PC-3 (cell line): Measurements from ENCODE around the gene FKBP1A. TPM values are rescaled to one million over a fixed set of nuclear protein-coding genes. Genes with fewer than 3 reads are reported as not detected.

Experiments
- ATAC-seq: fragments of 200-7000 bp; cut with Tn5 transposase; 2 replicates; pipeline ENCODE4 v1.9.1; 2020; ENCODE audit warnings: mild to moderate bottlenecking, moderate library complexity
- BruUV-seq: library from RNA; stranded (reverse); fragments of 400-500 nt; replicated peaks from 2 replicates; lab custom pipeline; 2021; lab: Mats Ljungman, UMichigan
- CTCF ChIA-PET: fragments of 300-600 bp; sonication (Branson Sonifier 250); formaldehyde crosslinking; loops from one replicate; lab custom pipeline; 2022; ENCODE audit warnings: antibody characterized with exemption; lab: Charles Lee
- POLR2A ChIA-PET: fragments of 300-600 bp; sonication (Branson Sonifier 250); formaldehyde crosslinking; loops from one replicate; lab custom pipeline; 2022; ENCODE audit warnings: antibody characterized with exemption; ENCODE audit not compliant: unreplicated experiment; lab: Charles Lee
- DNase-seq: peaks from one replicate; pipeline ENCODE4 v3.0.0-alpha.2; 2015
- H2AFZ ChIP-seq: fragments of 300-600 bp; sonication (generic); 2 replicates; pipeline ENCODE4 v1.6.0; 2016; ENCODE audit warnings: antibody characterized with exemption, low read length
- H3F3A ChIP-seq: fragments of 300-600 bp; sonication (generic); one replicate; pipeline ENCODE4 v1.6.0; 2017; ENCODE audit warnings: antibody characterized with exemption, low read length, control low read depth, mild to moderate bottlenecking; ENCODE audit not compliant: unreplicated experiment
- H3K27ac ChIP-seq: fragments of 300-600 bp; sonication (generic); 2 replicates; pipeline ENCODE4 v1.5.1; 2016; ENCODE audit warnings: mild to moderate bottlenecking, low read length
- H3K27me3 ChIP-seq: fragments of 300-600 bp; sonication (generic); 2 replicates; pipeline ENCODE4 v1.6.1; 2016; ENCODE audit warnings: low read length, mixed read lengths
- H3K36me3 ChIP-seq: fragments of 300-600 bp; sonication (generic); 2 replicates; pipeline ENCODE4 v1.6.1; 2016; ENCODE audit warnings: low read depth, mixed run types, low read length, mixed read lengths
- H3K4me1 ChIP-seq: fragments of 300-600 bp; sonication (generic); 2 replicates; pipeline ENCODE4 v1.5.1; 2016; ENCODE audit warnings: low read length; ENCODE audit not compliant: insufficient read depth
- H3K4me2 ChIP-seq: fragments of 300-600 bp; sonication (generic); 2 replicates; pipeline ENCODE4 v1.6.0; 2016; ENCODE audit warnings: low read length
- H3K4me3 ChIP-seq: fragments of 300-600 bp; sonication (generic); 2 replicates; pipeline ENCODE4 v1.5.1; 2016; ENCODE audit warnings: mild to moderate bottlenecking, low read length, mixed read lengths
- H3K79me2 ChIP-seq: fragments of 300-600 bp; sonication (generic); 2 replicates; pipeline ENCODE4 v1.6.1; 2017; ENCODE audit warnings: low read length, mixed read lengths
- H3K9ac ChIP-seq: fragments of 300-600 bp; sonication (generic); 2 replicates; pipeline ENCODE4 v1.6.0; 2016; ENCODE audit warnings: mild to moderate bottlenecking, low read length
- H3K9me2 ChIP-seq: fragments of 300-600 bp; sonication (generic); replicated peaks from 2 replicates; pipeline ENCODE4 v1.6.1; 2016; ENCODE audit warnings: mixed run types, low read length, mixed read lengths
- H3K9me3 ChIP-seq: fragments of 300-600 bp; sonication (generic); 2 replicates; pipeline ENCODE4 v1.6.1; 2016; ENCODE audit warnings: low read length, mixed read lengths
- H4K20me1 ChIP-seq: fragments of 300-600 bp; sonication (generic); 2 replicates; pipeline ENCODE4 v1.6.1; 2016; ENCODE audit warnings: low read length, mixed read lengths
- CTCF ChIP-seq: fragments of 300-600 bp; sonication (generic); conservative IDR thresholded peaks from 2 replicates; pipeline ENCODE4 v1.5.1; 2017; ENCODE audit warnings: antibody characterized with exemption, low read depth, mild to moderate bottlenecking, low read length
- EZH2 ChIP-seq: fragments of 300-600 bp; sonication (generic); IDR thresholded peaks from one replicate; pipeline ENCODE4 v1.6.1; 2017; ENCODE audit warnings: antibody characterized with exemption, mild to moderate bottlenecking, low read length; ENCODE audit not compliant: unreplicated experiment
- EZH2phosphoT487 ChIP-seq: fragments of 300-600 bp; sonication (generic); IDR thresholded peaks from 2 replicates; pipeline ENCODE4 v1.6.1; 2018; ENCODE audit warnings: mild to moderate bottlenecking, antibody characterized with exemption, low read length, borderline replicate concordance
- intact Hi-C: fragments of 100-400 bp; cut with micrococcal nuclease; formaldehyde crosslinking; loops from 2 replicates; pipeline ENCODE4 v1.9.0; 2023
- total RNA-seq: library from RNA; depleted of rRNA; stranded (reverse); fragments of >200 nt; gene quantifications from 2 replicates; pipeline ENCODE4 v1.2.3, GENCODE V29; 2014

Gene FKBP1A
- total RNA-seq, 1 experiment from 2014 or later, result 178 TPM

- Histone ChIP-seq H4K20me1 (no peaks in the 10 kb centered on the region), H2AFZ (no peak overlapping the region), H3K4me2 (no peak overlapping the region), H3K27me3 (no peaks in the 10 kb centered on the region), H3K4me1 (peaks cover 34% of the 10 kb centered on the region), H3K79me2 (peaks cover 10% of the 10 kb centered on the region; the same call in 1 of the 2 replicates), H3K4me3 (no peak overlapping the region), H3K36me3 (no peaks in the 10 kb centered on the region), H3F3A (peaks cover 5% of the 10 kb centered on the region), H3K27ac (no peak overlapping the region), H3K9me2 (no peaks in the 10 kb centered on the region), H3K9me3 (no peaks in the 10 kb centered on the region), H3K9ac (no peak overlapping the region)
- DNase-seq (no peak), ATAC-seq (no peak)
- ChIA-PET POLR2A (no interaction called here), CTCF (no interaction called here)
- no peak for TF ChIP-seq EZH2phosphoT487
- no peak for TF ChIP-seq CTCF
- no peak for TF ChIP-seq EZH2
- intact Hi-C loops, result no loop called here
- BruUV-seq, result no TSS peak
Observed at GRCh38 chr20:1338801-1339200, 54.1 kb downstream of the FKBP1A start.

GRCh38 chr20:1338096-1338495 is 54.8 kb downstream of the FKBP1A start:
- Histone ChIP-seq H3F3A (peaks cover 5% of the 10 kb centered on the region), H4K20me1 (no peaks in the 10 kb centered on the region), H3K27me3 (no peaks in the 10 kb centered on the region), H3K4me2 (no peak overlapping the region), H3K9ac (no peak overlapping the region), H3K9me2 (no peaks in the 10 kb centered on the region), H3K27ac (no peak overlapping the region), H3K36me3 (0 out of 2 replicates have a peak, but pooled peaks cover 5% of the 10 kb centered on the region), H3K4me3 (no peak overlapping the region), H3K4me1 (peaks cover 28% of the 10 kb centered on the region), H3K9me3 (no peaks in the 10 kb centered on the region), H3K79me2 (peaks cover 13% of the 10 kb centered on the region; the same call in 1 of the 2 replicates), H2AFZ (no peak overlapping the region)
- ChIA-PET POLR2A (no interaction called here), CTCF (no interaction called here)
- ATAC-seq, result no peak
- intact Hi-C loops, result no loop called here
- DNase-seq, result no peak
- BruUV-seq, result no TSS peak
- TF ChIP-seq EZH2 (no peak), EZH2phosphoT487 (no peak), CTCF (no peak)

- peaks cover 11% of the 10 kb centered on the region for H3K36me3 ChIP-seq
- no peaks in the 10 kb centered on the region for H4K20me1 ChIP-seq
- BruUV-seq, result no TSS peak
- ATAC-seq (no peak), DNase-seq (no peak)
- peaks cover 5% of the 10 kb centered on the region for H3F3A ChIP-seq
- intact Hi-C loops, result no loop called here
- H3K27me3 ChIP-seq, result no peaks in the 10 kb centered on the region
- H3K9me2 ChIP-seq, result no peaks in the 10 kb centered on the region
- TF ChIP-seq EZH2 (no peak), EZH2phosphoT487 (no peak), CTCF (no peak)
- peaks cover 20% of the 10 kb centered on the region; the same call in 1 of the 2 replicates for H3K79me2 ChIP-seq
- H3K27ac ChIP-seq, result no peak overlapping the region
- no peak overlapping the region for H3K9ac ChIP-seq
- no peak overlapping the region for H3K4me3 ChIP-seq
- ChIA-PET POLR2A (no interaction called here), CTCF (no interaction called here)
- H3K9me3 ChIP-seq, result no peaks in the 10 kb centered on the region
- no peak overlapping the region for H2AFZ ChIP-seq
- H3K4me2 ChIP-seq, result no peak overlapping the region
- peaks cover 22% of the 10 kb centered on the region for H3K4me1 ChIP-seq
Observed at GRCh38 chr20:1337441-1337840, 55.4 kb downstream of the FKBP1A start.
